ENCODE data around the gene CDH13. TPM values are rescaled to one million over a fixed set of nuclear protein-coding genes. Genes with fewer than 3 reads are reported as not detected.

The CDH13 gene
- polyA plus RNA-seq, 2 of the 4 experiments (the other 2 are of a cell fraction): not detected

DNA sequence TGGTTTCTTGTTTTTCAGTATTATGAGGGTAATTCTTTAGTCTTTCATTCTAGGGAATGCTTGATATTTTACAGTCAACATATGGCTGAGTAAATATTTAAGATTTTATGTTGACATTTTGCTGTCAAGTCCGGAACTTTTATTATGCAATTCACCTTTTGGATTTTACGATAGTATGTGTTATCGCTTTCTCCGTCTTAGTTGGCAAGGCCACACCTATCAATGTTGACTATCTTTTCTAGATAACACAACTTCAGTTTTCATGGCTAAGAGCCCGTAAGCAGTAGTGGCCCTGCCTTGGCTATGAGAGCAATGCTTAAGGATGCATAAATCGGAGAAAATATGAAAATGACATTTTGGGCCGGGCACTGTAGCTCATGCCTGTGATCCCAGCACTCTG lies 39.5 kb upstream of the CDH13 start:
- Histone ChIP-seq H3K4me2 (no peak overlapping the region), H3K9me3 (no peaks in the 10 kb centered on the region), H3K27ac (no peak overlapping the region), H3K4me3 (no peak overlapping the region), H3K4me1 (no peaks in the 10 kb centered on the region)
- DNase-seq (ENCODE audit: low read depth in 1 of 2, low spot score in 1 of 2) (no peak), FAIRE-seq (no peak), ATAC-seq (no peak)
- ChIA-PET CTCF (interaction anchor here (0.6 kb wide), 1 partner anchor 29 kb away, joined by 3 read pairs; no protein-coding TSS in a partner anchor), POLR2A (no interaction called here)
- TF ChIP-seq SMC3 (IDR thresholded peaks at IDR 0.05): no peak
- TF ChIP-seq, protein P1, sequence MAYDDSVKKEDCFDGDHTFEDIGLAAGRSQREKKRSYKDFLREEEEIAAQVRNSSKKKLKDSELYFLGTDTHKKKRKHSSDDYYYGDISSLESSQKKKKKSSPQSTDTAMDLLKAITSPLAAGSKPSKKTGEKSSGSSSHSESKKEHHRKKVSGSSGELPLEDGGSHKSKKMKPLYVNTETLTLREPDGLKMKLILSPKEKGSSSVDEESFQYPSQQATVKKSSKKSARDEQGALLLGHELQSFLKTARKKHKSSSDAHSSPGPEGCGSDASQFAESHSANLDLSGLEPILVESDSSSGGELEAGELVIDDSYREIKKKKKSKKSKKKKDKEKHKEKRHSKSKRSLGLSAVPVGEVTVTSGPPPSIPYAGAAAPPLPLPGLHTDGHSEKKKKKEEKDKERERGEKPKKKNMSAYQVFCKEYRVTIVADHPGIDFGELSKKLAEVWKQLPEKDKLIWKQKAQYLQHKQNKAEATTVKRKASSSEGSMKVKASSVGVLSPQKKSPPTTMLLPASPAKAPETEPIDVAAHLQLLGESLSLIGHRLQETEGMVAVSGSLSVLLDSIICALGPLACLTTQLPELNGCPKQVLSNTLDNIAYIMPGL (CRISPR knock-in tag; IDR thresholded peaks at IDR 0.05; ENCODE audit: borderline replicate concordance): no peak
- TF ChIP-seq NFE2L2 (conservative IDR thresholded peaks at IDR 0.05; ENCODE audit: low read length): no peak
- no peak for TF ChIP-seq HDAC2 (IDR thresholded peaks at IDR 0.05)
- TF ChIP-seq, protein P2, sequence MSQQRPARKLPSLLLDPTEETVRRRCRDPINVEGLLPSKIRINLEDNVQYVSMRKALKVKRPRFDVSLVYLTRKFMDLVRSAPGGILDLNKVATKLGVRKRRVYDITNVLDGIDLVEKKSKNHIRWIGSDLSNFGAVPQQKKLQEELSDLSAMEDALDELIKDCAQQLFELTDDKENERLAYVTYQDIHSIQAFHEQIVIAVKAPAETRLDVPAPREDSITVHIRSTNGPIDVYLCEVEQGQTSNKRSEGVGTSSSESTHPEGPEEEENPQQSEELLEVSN (IDR thresholded peaks at IDR 0.05; ENCODE audit: borderline replicate concordance, low read depth): no peak
- TF ChIP-seq, protein P3, sequence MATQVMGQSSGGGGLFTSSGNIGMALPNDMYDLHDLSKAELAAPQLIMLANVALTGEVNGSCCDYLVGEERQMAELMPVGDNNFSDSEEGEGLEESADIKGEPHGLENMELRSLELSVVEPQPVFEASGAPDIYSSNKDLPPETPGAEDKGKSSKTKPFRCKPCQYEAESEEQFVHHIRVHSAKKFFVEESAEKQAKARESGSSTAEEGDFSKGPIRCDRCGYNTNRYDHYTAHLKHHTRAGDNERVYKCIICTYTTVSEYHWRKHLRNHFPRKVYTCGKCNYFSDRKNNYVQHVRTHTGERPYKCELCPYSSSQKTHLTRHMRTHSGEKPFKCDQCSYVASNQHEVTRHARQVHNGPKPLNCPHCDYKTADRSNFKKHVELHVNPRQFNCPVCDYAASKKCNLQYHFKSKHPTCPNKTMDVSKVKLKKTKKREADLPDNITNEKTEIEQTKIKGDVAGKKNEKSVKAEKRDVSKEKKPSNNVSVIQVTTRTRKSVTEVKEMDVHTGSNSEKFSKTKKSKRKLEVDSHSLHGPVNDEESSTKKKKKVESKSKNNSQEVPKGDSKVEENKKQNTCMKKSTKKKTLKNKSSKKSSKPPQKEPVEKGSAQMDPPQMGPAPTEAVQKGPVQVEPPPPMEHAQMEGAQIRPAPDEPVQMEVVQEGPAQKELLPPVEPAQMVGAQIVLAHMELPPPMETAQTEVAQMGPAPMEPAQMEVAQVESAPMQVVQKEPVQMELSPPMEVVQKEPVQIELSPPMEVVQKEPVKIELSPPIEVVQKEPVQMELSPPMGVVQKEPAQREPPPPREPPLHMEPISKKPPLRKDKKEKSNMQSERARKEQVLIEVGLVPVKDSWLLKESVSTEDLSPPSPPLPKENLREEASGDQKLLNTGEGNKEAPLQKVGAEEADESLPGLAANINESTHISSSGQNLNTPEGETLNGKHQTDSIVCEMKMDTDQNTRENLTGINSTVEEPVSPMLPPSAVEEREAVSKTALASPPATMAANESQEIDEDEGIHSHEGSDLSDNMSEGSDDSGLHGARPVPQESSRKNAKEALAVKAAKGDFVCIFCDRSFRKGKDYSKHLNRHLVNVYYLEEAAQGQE (IDR thresholded peaks at IDR 0.05): no peak
- TF ChIP-seq BHLHE40 (IDR thresholded peaks at IDR 0.05; ENCODE audit: low read depth, low read length): no peak
- no peak for TF ChIP-seq MAFK (IDR thresholded peaks at IDR 0.05; ENCODE audit: partially characterized antibody)
- TF ChIP-seq, protein P4, sequence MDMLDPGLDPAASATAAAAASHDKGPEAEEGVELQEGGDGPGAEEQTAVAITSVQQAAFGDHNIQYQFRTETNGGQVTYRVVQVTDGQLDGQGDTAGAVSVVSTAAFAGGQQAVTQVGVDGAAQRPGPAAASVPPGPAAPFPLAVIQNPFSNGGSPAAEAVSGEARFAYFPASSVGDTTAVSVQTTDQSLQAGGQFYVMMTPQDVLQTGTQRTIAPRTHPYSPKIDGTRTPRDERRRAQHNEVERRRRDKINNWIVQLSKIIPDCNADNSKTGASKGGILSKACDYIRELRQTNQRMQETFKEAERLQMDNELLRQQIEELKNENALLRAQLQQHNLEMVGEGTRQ (IDR thresholded peaks at IDR 0.05): no peak
- WGBS (ENCODE audit: missing lambda C conversion rate): 19% methylated on average over 7 of the region's 7 CpGs

DNA sequence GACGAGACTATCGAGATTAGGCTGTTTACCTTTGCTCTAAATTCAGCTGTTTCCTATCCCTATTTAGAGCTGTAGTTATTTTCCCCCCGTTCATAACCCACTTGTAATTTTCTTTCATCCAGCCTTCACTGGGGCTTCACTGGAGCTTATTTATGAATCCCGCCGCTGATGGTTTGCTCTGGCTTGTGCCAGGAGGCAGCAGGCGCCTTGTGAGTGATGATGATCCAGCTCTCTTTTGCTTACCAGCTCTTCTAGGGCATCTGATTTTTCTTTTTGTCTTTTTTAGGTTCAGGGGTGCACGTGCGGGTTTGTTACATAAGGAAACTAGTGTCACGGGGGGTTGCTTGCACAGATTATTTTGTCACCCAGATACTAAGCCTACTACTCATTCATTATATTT lies 37.4 kb upstream of the CDH13 start:
- CTCF ChIA-PET: no interaction called here
- no peak for FAIRE-seq

More for the DNA sequence above, 37.4 kb upstream of the CDH13 start:
- POLR2A ChIA-PET: no interaction called here
- TF ChIP-seq HDAC2 (IDR thresholded peaks at IDR 0.05) (no peak), FOXS1 (CRISPR knock-in tag; IDR thresholded peaks at IDR 0.05) (no peak), MAZ (IDR thresholded peaks at IDR 0.05; ENCODE audit: borderline replicate concordance, low read depth, low read length) (no peak), TP53 (CRISPR knock-in tag; IDR thresholded peaks at IDR 0.05) (no peak), KDM5A (IDR thresholded peaks at IDR 0.05) (no peak), GATA3 (IDR thresholded peaks at IDR 0.05; ENCODE audit: borderline replicate concordance) (no peak), ESRRA (IDR thresholded peaks at IDR 0.05; ENCODE audit: borderline replicate concordance, low read length) (no peak), NFE2L2 (conservative IDR thresholded peaks at IDR 0.05; ENCODE audit: low read length) (no peak), MAFK (IDR thresholded peaks at IDR 0.05; ENCODE audit: partially characterized antibody) (no peak), NPAS2 (CRISPR knock-in tag; IDR thresholded peaks at IDR 0.05; ENCODE audit: borderline replicate concordance) (no peak), RFX5 (IDR thresholded peaks at IDR 0.05) (no peak), EP300 (IDR thresholded peaks at IDR 0.05) (no peak), SREBF2 (IDR thresholded peaks at IDR 0.05) (no peak), EHMT2 (IDR thresholded peaks at IDR 0.05; ENCODE audit: low read depth) (no peak), FOSB (CRISPR knock-in tag; IDR thresholded peaks at IDR 0.05) (no peak)
- TF ChIP-seq, protein P2 (IDR thresholded peaks at IDR 0.05; ENCODE audit: borderline replicate concordance, low read depth): no peak
- TF ChIP-seq, protein P5, sequence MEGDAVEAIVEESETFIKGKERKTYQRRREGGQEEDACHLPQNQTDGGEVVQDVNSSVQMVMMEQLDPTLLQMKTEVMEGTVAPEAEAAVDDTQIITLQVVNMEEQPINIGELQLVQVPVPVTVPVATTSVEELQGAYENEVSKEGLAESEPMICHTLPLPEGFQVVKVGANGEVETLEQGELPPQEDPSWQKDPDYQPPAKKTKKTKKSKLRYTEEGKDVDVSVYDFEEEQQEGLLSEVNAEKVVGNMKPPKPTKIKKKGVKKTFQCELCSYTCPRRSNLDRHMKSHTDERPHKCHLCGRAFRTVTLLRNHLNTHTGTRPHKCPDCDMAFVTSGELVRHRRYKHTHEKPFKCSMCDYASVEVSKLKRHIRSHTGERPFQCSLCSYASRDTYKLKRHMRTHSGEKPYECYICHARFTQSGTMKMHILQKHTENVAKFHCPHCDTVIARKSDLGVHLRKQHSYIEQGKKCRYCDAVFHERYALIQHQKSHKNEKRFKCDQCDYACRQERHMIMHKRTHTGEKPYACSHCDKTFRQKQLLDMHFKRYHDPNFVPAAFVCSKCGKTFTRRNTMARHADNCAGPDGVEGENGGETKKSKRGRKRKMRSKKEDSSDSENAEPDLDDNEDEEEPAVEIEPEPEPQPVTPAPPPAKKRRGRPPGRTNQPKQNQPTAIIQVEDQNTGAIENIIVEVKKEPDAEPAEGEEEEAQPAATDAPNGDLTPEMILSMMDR (IDR thresholded peaks at IDR 0.05): no peak
- TF ChIP-seq, protein P6, sequence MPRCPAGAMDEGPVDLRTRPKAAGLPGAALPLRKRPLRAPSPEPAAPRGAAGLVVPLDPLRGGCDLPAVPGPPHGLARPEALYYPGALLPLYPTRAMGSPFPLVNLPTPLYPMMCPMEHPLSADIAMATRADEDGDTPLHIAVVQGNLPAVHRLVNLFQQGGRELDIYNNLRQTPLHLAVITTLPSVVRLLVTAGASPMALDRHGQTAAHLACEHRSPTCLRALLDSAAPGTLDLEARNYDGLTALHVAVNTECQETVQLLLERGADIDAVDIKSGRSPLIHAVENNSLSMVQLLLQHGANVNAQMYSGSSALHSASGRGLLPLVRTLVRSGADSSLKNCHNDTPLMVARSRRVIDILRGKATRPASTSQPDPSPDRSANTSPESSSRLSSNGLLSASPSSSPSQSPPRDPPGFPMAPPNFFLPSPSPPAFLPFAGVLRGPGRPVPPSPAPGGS (IDR thresholded peaks at IDR 0.05): no peak
- TF ChIP-seq, protein P7, sequence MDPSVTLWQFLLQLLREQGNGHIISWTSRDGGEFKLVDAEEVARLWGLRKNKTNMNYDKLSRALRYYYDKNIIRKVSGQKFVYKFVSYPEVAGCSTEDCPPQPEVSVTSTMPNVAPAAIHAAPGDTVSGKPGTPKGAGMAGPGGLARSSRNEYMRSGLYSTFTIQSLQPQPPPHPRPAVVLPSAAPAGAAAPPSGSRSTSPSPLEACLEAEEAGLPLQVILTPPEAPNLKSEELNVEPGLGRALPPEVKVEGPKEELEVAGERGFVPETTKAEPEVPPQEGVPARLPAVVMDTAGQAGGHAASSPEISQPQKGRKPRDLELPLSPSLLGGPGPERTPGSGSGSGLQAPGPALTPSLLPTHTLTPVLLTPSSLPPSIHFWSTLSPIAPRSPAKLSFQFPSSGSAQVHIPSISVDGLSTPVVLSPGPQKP (IDR thresholded peaks at IDR 0.05; ENCODE audit: low read depth, low read length): no peak
- Histone ChIP-seq H3K9me3 (no peaks in the 10 kb centered on the region), H3K4me2 (no peak overlapping the region), H3K27ac (no peak overlapping the region), H3K4me3 (no peak overlapping the region), H3K4me1 (no peaks in the 10 kb centered on the region)
- DNase-seq (ENCODE audit: low read depth in 1 of 2, low spot score in 1 of 2): no peak
- 21% methylated on average over 9 of the region's 9 CpGs for WGBS (ENCODE audit: missing lambda C conversion rate)
- ATAC-seq: no peak
